22Rv1 (cell line): ENCODE results near the gene ENSA.

Source experiments
- CTCF ChIP-seq: fragments of 450-650 bp; IDR thresholded peaks from 2 replicates; pipeline ENCODE4 v1.5.1; 2017; ENCODE audit warnings: mild to moderate bottlenecking
- ZFX ChIP-seq: fragments of 450-650 bp; IDR thresholded peaks from 2 replicates; pipeline ENCODE4 v1.6.1; 2017; ENCODE audit warnings: antibody characterized with exemption, borderline replicate concordance

- TF ChIP-seq CTCF, result no peak
- no peak for TF ChIP-seq ZFX
Observed at GRCh38 chr1:150606463-150607142, 22.8 kb downstream of the ENSA start.
